ENCODE measurements around the gene TSPEAR.

TSPEAR gene

DNA sequence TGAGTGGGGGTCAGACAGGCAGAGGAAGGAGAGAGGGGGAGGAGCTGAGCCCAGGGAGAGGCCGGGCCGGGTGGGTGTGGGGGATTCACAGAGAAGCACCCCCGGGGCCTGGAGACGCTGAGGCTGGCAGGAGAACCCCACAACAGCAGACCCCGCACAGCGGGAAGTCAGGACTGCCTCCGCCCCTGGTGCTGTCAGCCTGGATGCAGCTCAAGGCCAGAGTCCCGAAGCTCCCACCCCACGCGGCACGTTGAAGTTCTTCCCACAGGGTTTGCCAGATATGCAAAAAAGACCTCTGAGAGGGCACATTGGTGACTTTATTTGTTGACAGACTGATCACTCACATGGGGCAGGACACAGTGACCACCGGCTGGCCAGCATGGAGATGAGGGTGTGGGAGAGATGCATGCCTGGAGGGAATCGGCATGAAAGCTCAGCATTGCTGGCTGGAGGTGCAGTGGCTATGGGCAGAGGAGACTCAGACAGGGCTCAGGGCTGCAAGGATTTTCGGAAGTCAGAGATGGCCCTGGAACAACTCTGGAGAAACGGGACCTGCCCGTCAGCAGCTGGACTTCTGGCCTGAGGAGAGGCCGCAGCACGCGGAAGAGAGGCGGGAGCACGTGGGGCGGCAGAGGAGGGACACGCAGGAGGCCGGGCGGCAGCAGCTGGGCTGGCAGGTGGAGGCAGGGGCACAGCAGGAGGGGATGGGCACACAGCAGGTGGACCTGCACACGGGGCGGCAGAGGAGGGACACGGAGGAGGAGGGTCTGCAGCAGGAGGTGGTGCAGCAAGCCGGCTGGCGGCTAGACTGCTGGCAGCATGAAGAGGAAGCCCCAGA lies 153.7 kb downstream of the TSPEAR start:
- no peak for TF ChIP-seq TOX (CRISPR knock-in tag; IDR thresholded peaks at IDR 0.05; ENCODE audit: borderline replicate concordance)
- TF ChIP-seq BACH2 (CRISPR knock-in tag; IDR thresholded peaks at IDR 0.05; ENCODE audit: borderline replicate concordance) = no peak
- TF ChIP-seq, protein P1, sequence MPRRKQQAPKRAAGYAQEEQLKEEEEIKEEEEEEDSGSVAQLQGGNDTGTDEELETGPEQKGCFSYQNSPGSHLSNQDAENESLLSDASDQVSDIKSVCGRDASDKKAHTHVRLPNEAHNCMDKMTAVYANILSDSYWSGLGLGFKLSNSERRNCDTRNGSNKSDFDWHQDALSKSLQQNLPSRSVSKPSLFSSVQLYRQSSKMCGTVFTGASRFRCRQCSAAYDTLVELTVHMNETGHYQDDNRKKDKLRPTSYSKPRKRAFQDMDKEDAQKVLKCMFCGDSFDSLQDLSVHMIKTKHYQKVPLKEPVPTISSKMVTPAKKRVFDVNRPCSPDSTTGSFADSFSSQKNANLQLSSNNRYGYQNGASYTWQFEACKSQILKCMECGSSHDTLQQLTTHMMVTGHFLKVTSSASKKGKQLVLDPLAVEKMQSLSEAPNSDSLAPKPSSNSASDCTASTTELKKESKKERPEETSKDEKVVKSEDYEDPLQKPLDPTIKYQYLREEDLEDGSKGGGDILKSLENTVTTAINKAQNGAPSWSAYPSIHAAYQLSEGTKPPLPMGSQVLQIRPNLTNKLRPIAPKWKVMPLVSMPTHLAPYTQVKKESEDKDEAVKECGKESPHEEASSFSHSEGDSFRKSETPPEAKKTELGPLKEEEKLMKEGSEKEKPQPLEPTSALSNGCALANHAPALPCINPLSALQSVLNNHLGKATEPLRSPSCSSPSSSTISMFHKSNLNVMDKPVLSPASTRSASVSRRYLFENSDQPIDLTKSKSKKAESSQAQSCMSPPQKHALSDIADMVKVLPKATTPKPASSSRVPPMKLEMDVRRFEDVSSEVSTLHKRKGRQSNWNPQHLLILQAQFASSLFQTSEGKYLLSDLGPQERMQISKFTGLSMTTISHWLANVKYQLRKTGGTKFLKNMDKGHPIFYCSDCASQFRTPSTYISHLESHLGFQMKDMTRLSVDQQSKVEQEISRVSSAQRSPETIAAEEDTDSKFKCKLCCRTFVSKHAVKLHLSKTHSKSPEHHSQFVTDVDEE (CRISPR knock-in tag; IDR thresholded peaks at IDR 0.05) = no peak
- TF ChIP-seq ZNF70 (CRISPR knock-in tag; IDR thresholded peaks at IDR 0.05) = no peak
- no peak for TF ChIP-seq RARB (CRISPR knock-in tag; IDR thresholded peaks at IDR 0.05)
- no peak for TF ChIP-seq SNAI2 (CRISPR knock-in tag; IDR thresholded peaks at IDR 0.05)
- TF ChIP-seq, protein P2, sequence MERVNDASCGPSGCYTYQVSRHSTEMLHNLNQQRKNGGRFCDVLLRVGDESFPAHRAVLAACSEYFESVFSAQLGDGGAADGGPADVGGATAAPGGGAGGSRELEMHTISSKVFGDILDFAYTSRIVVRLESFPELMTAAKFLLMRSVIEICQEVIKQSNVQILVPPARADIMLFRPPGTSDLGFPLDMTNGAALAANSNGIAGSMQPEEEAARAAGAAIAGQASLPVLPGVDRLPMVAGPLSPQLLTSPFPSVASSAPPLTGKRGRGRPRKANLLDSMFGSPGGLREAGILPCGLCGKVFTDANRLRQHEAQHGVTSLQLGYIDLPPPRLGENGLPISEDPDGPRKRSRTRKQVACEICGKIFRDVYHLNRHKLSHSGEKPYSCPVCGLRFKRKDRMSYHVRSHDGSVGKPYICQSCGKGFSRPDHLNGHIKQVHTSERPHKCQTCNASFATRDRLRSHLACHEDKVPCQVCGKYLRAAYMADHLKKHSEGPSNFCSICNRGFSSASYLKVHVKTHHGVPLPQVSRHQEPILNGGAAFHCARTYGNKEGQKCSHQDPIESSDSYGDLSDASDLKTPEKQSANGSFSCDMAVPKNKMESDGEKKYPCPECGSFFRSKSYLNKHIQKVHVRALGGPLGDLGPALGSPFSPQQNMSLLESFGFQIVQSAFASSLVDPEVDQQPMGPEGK (CRISPR knock-in tag; IDR thresholded peaks at IDR 0.05; ENCODE audit: borderline replicate concordance) = no peak
- TF ChIP-seq ZNF8 (CRISPR knock-in tag; IDR thresholded peaks at IDR 0.05) = no peak
- TF ChIP-seq, protein P3, sequence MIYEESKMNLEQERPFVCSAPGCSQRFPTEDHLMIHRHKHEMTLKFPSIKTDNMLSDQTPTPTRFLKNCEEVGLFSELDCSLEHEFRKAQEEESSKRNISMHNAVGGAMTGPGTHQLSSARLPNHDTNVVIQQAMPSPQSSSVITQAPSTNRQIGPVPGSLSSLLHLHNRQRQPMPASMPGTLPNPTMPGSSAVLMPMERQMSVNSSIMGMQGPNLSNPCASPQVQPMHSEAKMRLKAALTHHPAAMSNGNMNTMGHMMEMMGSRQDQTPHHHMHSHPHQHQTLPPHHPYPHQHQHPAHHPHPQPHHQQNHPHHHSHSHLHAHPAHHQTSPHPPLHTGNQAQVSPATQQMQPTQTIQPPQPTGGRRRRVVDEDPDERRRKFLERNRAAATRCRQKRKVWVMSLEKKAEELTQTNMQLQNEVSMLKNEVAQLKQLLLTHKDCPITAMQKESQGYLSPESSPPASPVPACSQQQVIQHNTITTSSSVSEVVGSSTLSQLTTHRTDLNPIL (CRISPR knock-in tag; IDR thresholded peaks at IDR 0.05; ENCODE audit: low read depth) = no peak
- TF ChIP-seq CSDC2 (CRISPR knock-in tag; IDR thresholded peaks at IDR 0.05) = no peak
- TF ChIP-seq GLIS3 (CRISPR knock-in tag; IDR thresholded peaks at IDR 0.05) = no peak
- TF ChIP-seq, protein P4, sequence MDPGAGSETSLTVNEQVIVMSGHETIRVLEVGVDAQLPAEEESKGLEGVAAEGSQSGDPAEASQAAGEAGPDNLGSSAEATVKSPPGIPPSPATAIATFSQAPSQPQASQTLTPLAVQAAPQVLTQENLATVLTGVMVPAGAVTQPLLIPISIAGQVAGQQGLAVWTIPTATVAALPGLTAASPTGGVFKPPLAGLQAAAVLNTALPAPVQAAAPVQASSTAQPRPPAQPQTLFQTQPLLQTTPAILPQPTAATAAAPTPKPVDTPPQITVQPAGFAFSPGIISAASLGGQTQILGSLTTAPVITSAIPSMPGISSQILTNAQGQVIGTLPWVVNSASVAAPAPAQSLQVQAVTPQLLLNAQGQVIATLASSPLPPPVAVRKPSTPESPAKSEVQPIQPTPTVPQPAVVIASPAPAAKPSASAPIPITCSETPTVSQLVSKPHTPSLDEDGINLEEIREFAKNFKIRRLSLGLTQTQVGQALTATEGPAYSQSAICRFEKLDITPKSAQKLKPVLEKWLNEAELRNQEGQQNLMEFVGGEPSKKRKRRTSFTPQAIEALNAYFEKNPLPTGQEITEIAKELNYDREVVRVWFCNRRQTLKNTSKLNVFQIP (CRISPR knock-in tag; IDR thresholded peaks at IDR 0.05; ENCODE audit: borderline replicate concordance, low read depth) = no peak
- no peak for TF ChIP-seq PPARA (CRISPR knock-in tag; IDR thresholded peaks at IDR 0.05; ENCODE audit: borderline replicate concordance)
- no peak for TF ChIP-seq ARNTL (CRISPR knock-in tag; IDR thresholded peaks at IDR 0.05; ENCODE audit: borderline replicate concordance, low read depth)
- ATAC-seq = no peak

DNA sequence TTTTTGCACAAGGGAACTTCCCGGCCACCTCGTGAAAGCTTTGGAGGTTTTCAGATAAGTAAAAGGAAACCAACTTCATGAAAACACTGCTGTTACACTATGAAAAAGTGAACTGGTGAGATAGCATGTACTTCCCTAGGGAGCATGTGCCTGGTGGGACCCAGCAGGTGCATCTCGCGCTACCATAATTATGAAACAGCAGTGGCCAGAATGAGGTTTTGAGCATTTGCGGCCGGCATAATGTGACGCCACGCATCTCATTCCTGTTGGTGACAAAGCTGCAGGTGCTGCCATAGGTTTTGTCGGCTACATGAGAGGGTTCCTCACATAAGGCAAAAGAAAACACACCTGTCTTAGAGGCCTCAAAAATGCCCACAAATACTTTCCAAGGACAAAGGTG lies 154.5 kb downstream of the TSPEAR start:
- TF ChIP-seq ISL1 (CRISPR knock-in tag; IDR thresholded peaks at IDR 0.05) (no peak), OSR1 (CRISPR knock-in tag; IDR thresholded peaks at IDR 0.05) (no peak), ZNF8 (CRISPR knock-in tag; IDR thresholded peaks at IDR 0.05) (no peak), ZNF70 (CRISPR knock-in tag; IDR thresholded peaks at IDR 0.05) (no peak), ZNF565 (CRISPR knock-in tag; conservative IDR thresholded peaks at IDR 0.05; ENCODE audit: low read depth) (no peak), ZC3H10 (CRISPR knock-in tag; IDR thresholded peaks at IDR 0.05) (no peak), TOX (CRISPR knock-in tag; IDR thresholded peaks at IDR 0.05; ENCODE audit: borderline replicate concordance) (no peak), ZFP30 (CRISPR knock-in tag; IDR thresholded peaks at IDR 0.05) (no peak), ZFP3 (CRISPR knock-in tag; IDR thresholded peaks at IDR 0.05) (no peak)
- TF ChIP-seq, protein P5, sequence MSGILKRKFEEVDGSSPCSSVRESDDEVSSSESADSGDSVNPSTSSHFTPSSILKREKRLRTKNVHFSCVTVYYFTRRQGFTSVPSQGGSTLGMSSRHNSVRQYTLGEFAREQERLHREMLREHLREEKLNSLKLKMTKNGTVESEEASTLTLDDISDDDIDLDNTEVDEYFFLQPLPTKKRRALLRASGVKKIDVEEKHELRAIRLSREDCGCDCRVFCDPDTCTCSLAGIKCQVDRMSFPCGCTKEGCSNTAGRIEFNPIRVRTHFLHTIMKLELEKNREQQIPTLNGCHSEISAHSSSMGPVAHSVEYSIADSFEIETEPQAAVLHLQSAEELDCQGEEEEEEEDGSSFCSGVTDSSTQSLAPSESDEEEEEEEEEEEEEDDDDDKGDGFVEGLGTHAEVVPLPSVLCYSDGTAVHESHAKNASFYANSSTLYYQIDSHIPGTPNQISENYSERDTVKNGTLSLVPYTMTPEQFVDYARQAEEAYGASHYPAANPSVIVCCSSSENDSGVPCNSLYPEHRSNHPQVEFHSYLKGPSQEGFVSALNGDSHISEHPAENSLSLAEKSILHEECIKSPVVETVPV (CRISPR knock-in tag; IDR thresholded peaks at IDR 0.05) = no peak
- TF ChIP-seq, protein P2 (CRISPR knock-in tag; IDR thresholded peaks at IDR 0.05; ENCODE audit: borderline replicate concordance) = no peak
- TF ChIP-seq, protein P4 (CRISPR knock-in tag; IDR thresholded peaks at IDR 0.05; ENCODE audit: borderline replicate concordance, low read depth) = no peak
- no peak for ATAC-seq

All from SK-N-SH treated with all-trans-retinoic acid at 6 μM for 48 hours (cell line).